Fibroblast of pulmonary artery (primary cell): ENCODE results near the gene KIAA1958.
"Not testable (repeated sequence)": the region's sequence is repeated elsewhere in the genome, so short reads cannot be mapped to it uniquely, and the experiment has no call there.

Source experiments
- DNase-seq: peaks from one replicate; pipeline ENCODE4 v3.0.0-alpha.2; 2010; ENCODE audit warnings: low read depth
- H3K4me3 ChIP-seq: replicated peaks from 2 replicates; pipeline ENCODE4 v1.5.1; 2011; ENCODE audit warnings: low read depth, mild to moderate bottlenecking, control low read depth, low read length, moderate library complexity
- TF ChIP-seq, protein P1 (sequence below): IDR thresholded peaks from 2 replicates; pipeline ENCODE4 v1.5.1; 2011; ENCODE audit warnings: mild to moderate bottlenecking, control low read depth, low read length, inconsistent platforms; ENCODE audit errors: missing control alignments

Gene KIAA1958

DNA sequence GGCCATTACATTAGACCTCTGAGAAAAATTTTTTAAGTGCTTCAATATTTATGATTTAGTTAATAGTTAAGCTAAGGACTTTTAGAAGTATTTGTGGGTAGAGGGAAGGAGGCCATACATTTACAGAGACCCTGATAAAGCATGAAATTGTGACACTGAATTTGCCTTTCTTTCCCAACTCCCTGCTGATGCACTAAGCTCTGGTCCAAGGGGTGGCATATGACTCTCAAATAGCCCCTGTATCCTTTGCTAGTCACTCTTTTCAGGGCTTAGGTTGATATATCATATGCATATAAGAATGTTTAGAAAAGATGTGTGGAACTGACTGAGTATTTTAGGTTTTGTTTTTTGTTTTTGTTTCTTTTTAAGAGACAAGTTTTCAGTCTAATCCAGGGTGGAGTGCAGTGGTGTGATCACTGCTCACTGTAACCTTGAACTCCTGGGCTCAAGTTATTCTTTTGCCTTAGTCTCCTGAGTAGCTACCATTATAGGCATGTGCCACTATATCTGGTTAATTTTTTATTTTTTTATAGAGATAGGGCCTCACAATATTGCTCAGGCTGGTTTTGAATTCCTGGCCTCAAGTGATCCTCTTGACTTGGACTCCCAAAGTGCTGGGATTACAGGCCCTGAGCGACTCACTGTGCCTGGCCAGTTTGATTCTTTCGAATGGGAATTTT lies 20.5 kb downstream of the KIAA1958 start:
- H3K4me3 ChIP-seq, result no peak overlapping the region
- DNase-seq, result no peak
- TF ChIP-seq, protein P1, sequence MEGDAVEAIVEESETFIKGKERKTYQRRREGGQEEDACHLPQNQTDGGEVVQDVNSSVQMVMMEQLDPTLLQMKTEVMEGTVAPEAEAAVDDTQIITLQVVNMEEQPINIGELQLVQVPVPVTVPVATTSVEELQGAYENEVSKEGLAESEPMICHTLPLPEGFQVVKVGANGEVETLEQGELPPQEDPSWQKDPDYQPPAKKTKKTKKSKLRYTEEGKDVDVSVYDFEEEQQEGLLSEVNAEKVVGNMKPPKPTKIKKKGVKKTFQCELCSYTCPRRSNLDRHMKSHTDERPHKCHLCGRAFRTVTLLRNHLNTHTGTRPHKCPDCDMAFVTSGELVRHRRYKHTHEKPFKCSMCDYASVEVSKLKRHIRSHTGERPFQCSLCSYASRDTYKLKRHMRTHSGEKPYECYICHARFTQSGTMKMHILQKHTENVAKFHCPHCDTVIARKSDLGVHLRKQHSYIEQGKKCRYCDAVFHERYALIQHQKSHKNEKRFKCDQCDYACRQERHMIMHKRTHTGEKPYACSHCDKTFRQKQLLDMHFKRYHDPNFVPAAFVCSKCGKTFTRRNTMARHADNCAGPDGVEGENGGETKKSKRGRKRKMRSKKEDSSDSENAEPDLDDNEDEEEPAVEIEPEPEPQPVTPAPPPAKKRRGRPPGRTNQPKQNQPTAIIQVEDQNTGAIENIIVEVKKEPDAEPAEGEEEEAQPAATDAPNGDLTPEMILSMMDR, result no peak

DNA sequence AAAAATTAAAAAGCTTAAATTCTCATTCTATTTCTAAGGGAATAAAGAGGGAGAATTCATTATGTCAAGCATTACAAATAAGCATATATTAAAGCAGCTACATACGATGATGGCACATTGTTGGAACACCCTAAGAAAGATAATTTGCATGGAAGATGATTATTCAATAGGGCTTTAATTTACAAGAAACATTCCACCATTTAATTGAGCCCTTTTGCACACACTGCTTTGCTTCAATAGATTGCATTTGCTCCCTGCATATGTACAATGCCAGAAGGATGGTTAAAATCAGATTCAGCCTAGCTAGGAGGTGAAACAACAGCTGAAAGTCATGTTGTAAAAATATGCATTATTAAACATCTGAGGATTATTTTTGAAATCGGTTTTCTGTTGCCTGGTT lies 21.8 kb downstream of the KIAA1958 start:
- H3K4me3 ChIP-seq, result no peak overlapping the region
- DNase-seq, result no peak
- TF ChIP-seq, protein P1, result no peak

DNA sequence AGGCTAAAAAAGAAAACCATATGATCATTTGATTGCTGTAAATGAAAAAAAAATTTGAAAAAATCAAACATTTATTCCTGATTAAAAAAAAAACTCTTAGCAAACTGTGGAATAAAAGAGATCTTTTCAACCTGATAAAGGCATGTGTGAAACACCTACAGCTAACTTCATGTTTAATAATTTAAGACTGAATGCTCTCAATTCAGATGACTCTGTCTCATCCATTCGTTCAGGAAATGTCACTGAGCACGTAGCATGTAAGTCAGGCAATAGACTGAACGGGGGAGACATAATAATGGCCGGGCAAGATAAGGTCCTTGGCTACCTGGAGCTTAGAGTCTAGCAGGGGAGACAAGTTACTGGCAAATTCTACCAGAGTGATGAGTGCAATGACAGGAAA lies 25.8 kb downstream of the KIAA1958 start:
- not testable (repeated sequence) for H3K4me3 ChIP-seq, DNase-seq

DNA sequence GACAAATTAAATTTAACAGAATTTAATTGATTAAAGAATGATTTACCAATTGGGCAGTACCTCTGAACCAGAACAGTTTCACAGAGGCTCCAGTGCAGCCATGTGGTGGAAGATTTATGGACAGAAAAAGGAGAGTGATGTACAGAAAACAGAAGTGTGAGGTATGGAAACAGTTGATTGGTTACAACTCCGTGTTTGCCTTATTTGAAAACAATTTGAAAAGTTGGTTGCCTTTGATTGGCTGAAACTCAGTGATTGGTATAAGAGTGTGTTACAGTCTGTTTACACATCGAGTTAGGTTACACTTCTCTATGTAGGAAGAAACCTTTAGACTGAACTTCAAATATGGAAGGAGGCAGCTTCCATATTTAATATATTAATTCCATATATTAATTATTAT lies 30.1 kb downstream of the KIAA1958 start:
- no peak for DNase-seq
- H3K4me3 ChIP-seq, result no peak overlapping the region
- TF ChIP-seq, protein P1, result no peak

DNA sequence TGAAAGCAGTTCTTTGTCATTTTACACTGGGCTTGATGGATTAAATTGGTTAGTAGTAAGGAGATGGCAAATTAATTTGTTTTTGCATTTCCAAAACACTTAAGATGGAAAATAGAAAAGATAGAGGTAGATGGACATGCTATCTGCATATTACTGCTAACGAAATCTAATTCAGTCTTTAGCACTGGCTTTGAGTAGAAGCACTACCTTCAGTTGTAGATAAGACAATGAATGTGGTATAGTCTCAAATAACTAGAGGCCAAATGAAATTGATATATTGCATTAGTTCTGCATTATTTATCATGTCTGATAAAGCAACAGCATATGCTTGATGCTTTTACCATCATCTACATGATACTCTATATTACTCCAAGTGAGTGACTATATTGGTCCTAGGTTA lies 33.4 kb downstream of the KIAA1958 start:
- H3K4me3 ChIP-seq, result no peak overlapping the region
- TF ChIP-seq, protein P1, result no peak
- DNase-seq, result no peak

DNA sequence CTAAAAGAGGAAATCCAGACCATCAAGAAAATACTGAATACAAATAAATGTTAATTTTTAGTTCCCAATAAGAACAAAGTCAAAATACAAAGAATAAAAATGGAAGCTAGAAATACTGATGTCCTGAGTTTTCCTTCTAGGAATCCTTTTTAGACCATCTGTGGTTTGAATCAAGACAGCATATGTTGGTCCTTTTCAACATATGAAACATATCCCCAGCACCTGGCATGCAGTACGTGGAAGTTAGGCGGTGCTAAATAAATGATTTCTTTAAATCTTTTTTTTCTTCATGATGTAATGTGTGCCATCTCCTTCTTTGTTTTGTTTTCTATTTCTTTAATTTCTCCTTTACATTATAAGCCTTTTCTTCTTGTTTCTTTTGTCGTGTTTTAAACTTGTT lies 34.0 kb downstream of the KIAA1958 start:
- TF ChIP-seq, protein P1, result no peak
- H3K4me3 ChIP-seq, result no peak overlapping the region
- DNase-seq, result no peak

DNA sequence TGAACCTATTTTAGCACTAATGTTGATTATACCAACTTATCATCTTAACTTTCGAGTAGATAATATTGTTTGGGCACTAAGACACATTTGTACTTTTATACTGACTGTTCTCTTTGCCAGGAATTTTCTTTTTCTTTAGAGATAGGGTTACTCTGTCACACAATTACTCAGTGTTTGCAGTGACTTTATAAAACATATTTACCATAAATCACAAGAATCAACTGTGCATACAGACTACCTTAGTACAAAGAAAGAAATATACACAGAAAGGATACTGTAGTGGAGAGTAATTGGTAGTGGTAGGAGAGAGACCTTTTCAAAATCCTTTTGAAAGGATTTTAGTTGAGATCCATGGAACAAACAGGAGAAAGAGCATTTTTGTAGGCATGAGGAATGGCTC lies 40.3 kb downstream of the KIAA1958 start:
- H3K4me3 ChIP-seq, result no peak overlapping the region
- DNase-seq, result no peak
- TF ChIP-seq, protein P1, result no peak
